Measurements from ENCODE around the gene SEM1. TPM values are rescaled to one million over a fixed set of nuclear protein-coding genes. Genes with fewer than 3 reads are reported as not detected.

SEM1 gene
- total RNA-seq: 18.0 and 20.6 TPM in 2 replicates

DNA sequence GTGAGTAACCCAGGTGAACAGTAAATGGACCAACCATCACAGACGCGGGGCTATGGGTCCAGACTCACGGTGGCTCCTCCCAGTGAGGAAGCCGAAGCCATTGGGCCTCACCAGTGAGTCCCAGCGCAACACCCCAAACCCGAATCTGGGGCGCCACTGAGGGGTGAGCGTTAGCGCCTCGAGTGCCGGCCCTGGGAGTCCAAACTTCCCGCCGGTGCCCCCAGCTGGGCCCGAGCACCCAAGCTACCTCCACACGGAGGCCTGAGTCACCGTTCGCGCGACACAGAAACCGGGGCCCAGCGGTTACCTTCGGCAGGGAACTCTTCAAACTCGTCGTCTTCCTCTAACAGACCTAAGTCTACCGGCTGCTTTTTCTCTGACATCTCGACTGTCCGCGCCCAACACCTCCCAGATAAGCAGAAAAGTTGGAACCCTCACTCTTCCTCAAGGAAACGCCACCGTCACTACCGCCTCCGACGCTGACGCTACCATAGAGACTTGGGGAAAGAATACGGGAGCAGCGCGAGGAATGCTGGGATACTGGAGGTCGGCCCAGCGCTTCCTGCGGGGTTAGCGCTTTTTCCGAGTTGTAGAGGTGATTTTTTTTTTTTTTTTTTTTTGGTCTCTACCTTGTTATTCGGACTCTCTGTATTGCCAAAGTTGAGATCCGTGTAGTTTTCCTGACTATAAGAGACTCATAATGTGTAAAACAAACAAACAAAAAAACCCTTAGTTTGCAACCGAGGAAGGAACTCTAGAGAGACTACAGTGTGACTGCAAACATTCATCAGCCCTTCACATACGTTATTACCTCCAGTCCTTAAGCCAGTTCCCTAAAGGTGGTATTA is at the start of gene SEM1:
SEM1 (minus strand) TSS at position 466 of the 848 bp plus-strand sequence; CDS start at position 383, 83 bp downstream.

All from subcutaneous preadipocyte (primary cell).